Osteocyte (in vitro differentiated cells): ENCODE results near the gene METRNL. TPM values are rescaled to one million over a fixed set of nuclear protein-coding genes. Genes with fewer than 3 reads are reported as not detected.
"Not testable (repeated sequence)": the region's sequence is repeated elsewhere in the genome, so short reads cannot be mapped to it uniquely, and the experiment has no call there.

ENCODE experiments used
- DNase-seq: peaks from one replicate; pipeline ENCODE4 v3.0.0; 2021; ENCODE audit warnings: mixed read lengths; ENCODE audit not compliant: unreplicated experiment; ENCODE audit errors: extremely low spot score
- H3K27ac Mint-ChIP-seq: one replicate; pipeline ENCODE4 v1.8.0; 2021; ENCODE audit warnings: mild to moderate bottlenecking, mixed read lengths; ENCODE audit not compliant: unreplicated experiment
- H3K27me3 Mint-ChIP-seq: one replicate; pipeline ENCODE4 v1.8.0; 2021; ENCODE audit warnings: mixed read lengths; ENCODE audit not compliant: unreplicated experiment
- H3K36me3 Mint-ChIP-seq: one replicate; pipeline ENCODE4 v1.8.0; 2021; ENCODE audit warnings: mixed read lengths; ENCODE audit not compliant: unreplicated experiment
- H3K4me1 Mint-ChIP-seq: one replicate; pipeline ENCODE4 v1.8.0; 2021; ENCODE audit warnings: mixed read lengths; ENCODE audit not compliant: unreplicated experiment
- H3K4me3 Mint-ChIP-seq: one replicate; pipeline ENCODE4 v1.8.0; 2021; ENCODE audit warnings: mild to moderate bottlenecking, moderate library complexity, mixed read lengths; ENCODE audit not compliant: unreplicated experiment
- H3K9me3 Mint-ChIP-seq: one replicate; pipeline ENCODE4 v1.8.0; 2021; ENCODE audit warnings: mixed read lengths; ENCODE audit not compliant: unreplicated experiment
- CTCF ChIP-seq: fragments of 200-600 bp; sonication (generic); IDR thresholded peaks from 2 replicates; pipeline ENCODE4 v1.5.0; 2021; ENCODE audit warnings: antibody characterized with exemption, mild to moderate bottlenecking, moderate library complexity
- total RNA-seq: library from RNA; stranded (reverse); gene quantifications from 2 replicates; pipeline ENCODE4 v1.2.1, GENCODE V29; 2021

METRNL gene
- total RNA-seq, 1 donor from 2014 or later: 214 TPM

- H3K27ac Mint-ChIP-seq: no peak overlapping the region
- no peaks in the 10 kb centered on the region for H3K27me3 Mint-ChIP-seq
- peaks cover 18% of the 10 kb centered on the region for H3K9me3 Mint-ChIP-seq
- peaks cover 7% of the 10 kb centered on the region for H3K4me1 Mint-ChIP-seq
- H3K36me3 Mint-ChIP-seq: peaks cover 25% of the 10 kb centered on the region
- no peak overlapping the region for H3K4me3 Mint-ChIP-seq
- TF ChIP-seq CTCF: no peak
- no peak for DNase-seq
Measured at GRCh38 chr17:83047182-83047478, 32.3 kb upstream of the METRNL start.

- DNase-seq, H3K4me1 Mint-ChIP-seq, H3K27me3 Mint-ChIP-seq, H3K4me3 Mint-ChIP-seq: not testable (repeated sequence)
- Mint-ChIP-seq H3K9me3 (peaks cover 10% of the 10 kb centered on the region), H3K36me3 (peaks cover 17% of the 10 kb centered on the region), H3K27ac (peak overlapping the region; percentile 69)
Measured at GRCh38 chr17:83047818-83048475, 31.5 kb upstream of the METRNL start.

GRCh38 chr17:83050651-83051395, 28.6 kb upstream of the METRNL start:
- no peak for DNase-seq
- H3K36me3 Mint-ChIP-seq: peaks cover 4% of the 10 kb centered on the region
- H3K27me3 Mint-ChIP-seq: no peaks in the 10 kb centered on the region
- peaks cover 9% of the 10 kb centered on the region for H3K4me1 Mint-ChIP-seq
- H3K4me3 Mint-ChIP-seq: peak overlapping the region; percentile 77
- H3K9me3 Mint-ChIP-seq: no peaks in the 10 kb centered on the region
- no peak for TF ChIP-seq CTCF
- peak overlapping the region; percentile 58 for H3K27ac Mint-ChIP-seq

GRCh38 chr17:83051396-83052240, 27.8 kb upstream of the METRNL start:
- H3K27me3 Mint-ChIP-seq: no peaks in the 10 kb centered on the region

GRCh38 chr17:83052241-83052564, 27.2 kb upstream of the METRNL start:
- TF ChIP-seq CTCF: no peak
- Mint-ChIP-seq H3K27ac (peak overlapping the region; percentile 50), H3K4me3 (peak overlapping the region; percentile 74), H3K4me1 (peaks cover 16% of the 10 kb centered on the region), H3K36me3 (no peaks in the 10 kb centered on the region), H3K27me3 (no peaks in the 10 kb centered on the region), H3K9me3 (no peaks in the 10 kb centered on the region)
- no peak for DNase-seq

More at GRCh38 chr17:83051396-83052240, 27.8 kb upstream of the METRNL start:
- peak; percentile 100 for DNase-seq
- Mint-ChIP-seq H3K27ac (peak overlapping the region; percentile 50), H3K9me3 (no peaks in the 10 kb centered on the region), H3K4me3 (peak overlapping the region; percentile 74), H3K36me3 (peaks cover 2% of the 10 kb centered on the region), H3K4me1 (peaks cover 16% of the 10 kb centered on the region)
- TF ChIP-seq CTCF: no peak
